Stimulated activated CD4-positive, alpha-beta T cell treated with anti-CD3 and anti-CD28 coated beads, Interleukin-12 subunit alpha, Interleukin-12 subunit beta, amount 100 ng/mL, for 24 hours (primary cell): ENCODE measurements around the gene INHBC.
A peak's percentile ranks its signal among the peaks of the same experiment; 100 is the strongest.
"Not testable (repeated sequence)": the region's sequence is repeated elsewhere in the genome, so short reads cannot be mapped to it uniquely, and the experiment has no call there.

Source experiments
- DNase-seq, 2 experiments: peaks; one replicate each; pipeline ENCODE4 v3.0.0-alpha.2; 2020; ENCODE audit warnings: low read depth in 2 of 2

The INHBC gene

GRCh38 chr12:57429473-57430111 is 5.0 kb upstream of the INHBC start:
- no peak for DNase-seq

- DNase-seq: peak; percentile 34 to 35
Measured at GRCh38 chr12:57430112-57430930, 4.3 kb upstream of the INHBC start.

- DNase-seq: peak; percentile 93 to 96
Measured at GRCh38 chr12:57430931-57431566, 3.5 kb upstream of the INHBC start, which contains the start of gene R3HDM2. Gene R3HDM2, minus strand, starts transcription at chr12:57431043. Its CDS starts 120,615 bp downstream, at chr12:57310428.

GRCh38 chr12:57431654-57432188 is 2.9 kb upstream of the INHBC start:
- DNase-seq: no peak

- no peak for DNase-seq
Measured at GRCh38 chr12:57433370-57433769, 1.2 kb upstream of the INHBC start.

- no peak for DNase-seq
Measured at GRCh38 chr12:57435293-57435692, 709 bp downstream of the INHBC start.

- DNase-seq: no peak
Measured at GRCh38 chr12:57438400-57438799, 3.8 kb downstream of the INHBC start.

- DNase-seq: no peak
Measured at GRCh38 chr12:57439762-57440266, 5.2 kb downstream of the INHBC start.

GRCh38 chr12:57441393-57441792 is 6.8 kb downstream of the INHBC start:
- DNase-seq: not testable (repeated sequence)

GRCh38 chr12:57441846-57442427 is 7.4 kb downstream of the INHBC start:
- DNase-seq: no peak

GRCh38 chr12:57444337-57444736 is 9.8 kb downstream of the INHBC start:
- DNase-seq: not testable (repeated sequence)

- DNase-seq: no peak
Measured at GRCh38 chr12:57444744-57445143, 10.2 kb downstream of the INHBC start.

GRCh38 chr12:57446292-57446960 is 11.8 kb downstream of the INHBC start:
- no peak for DNase-seq

- no peak for DNase-seq
Measured at GRCh38 chr12:57448669-57449068, 14.1 kb downstream of the INHBC start.

GRCh38 chr12:57449375-57449774 is 14.8 kb downstream of the INHBC start:
- DNase-seq: no peak

- no peak for DNase-seq
Measured at GRCh38 chr12:57450057-57450456, 15.5 kb downstream of the INHBC start.

GRCh38 chr12:57451233-57451778 is 16.7 kb downstream of the INHBC start:
- DNase-seq: no peak

GRCh38 chr12:57452181-57452936 is 17.8 kb downstream of the INHBC start:
- DNase-seq: no peak

GRCh38 chr12:57452937-57453509 is 18.4 kb downstream of the INHBC start:
- peak in 1 of 2 experiments; percentile 54 for DNase-seq

- no peak for DNase-seq
Measured at GRCh38 chr12:57454213-57454565, 19.6 kb downstream of the INHBC start.
